ENCODE measurements around the gene CR2.
"Not testable (repeated sequence)": the region's sequence is repeated elsewhere in the genome, so short reads cannot be mapped to it uniquely, and the experiment has no call there.

Gene CR2

DNA sequence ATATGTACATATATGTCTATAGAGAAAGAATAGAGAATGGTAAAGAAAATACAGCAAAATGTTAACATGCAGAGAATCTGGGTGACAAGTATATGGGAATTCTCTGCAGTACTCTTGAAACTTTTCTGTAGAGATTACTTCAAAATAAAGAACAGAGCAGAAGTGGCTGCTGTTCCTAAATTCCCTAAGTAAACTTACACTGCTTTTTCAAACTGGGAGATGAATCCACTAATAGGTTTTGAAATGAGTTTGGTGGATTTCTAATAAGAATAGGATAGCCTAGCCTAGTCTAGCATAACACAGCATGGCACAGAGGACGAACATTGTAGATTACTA is 450 bp upstream of the CR2 start:
- DNase-seq, result no peak

- DNase-seq, result no peak
Measured at GRCh38 chr1:207455183-207455754, 1.1 kb downstream of the CR2 start.

DNA sequence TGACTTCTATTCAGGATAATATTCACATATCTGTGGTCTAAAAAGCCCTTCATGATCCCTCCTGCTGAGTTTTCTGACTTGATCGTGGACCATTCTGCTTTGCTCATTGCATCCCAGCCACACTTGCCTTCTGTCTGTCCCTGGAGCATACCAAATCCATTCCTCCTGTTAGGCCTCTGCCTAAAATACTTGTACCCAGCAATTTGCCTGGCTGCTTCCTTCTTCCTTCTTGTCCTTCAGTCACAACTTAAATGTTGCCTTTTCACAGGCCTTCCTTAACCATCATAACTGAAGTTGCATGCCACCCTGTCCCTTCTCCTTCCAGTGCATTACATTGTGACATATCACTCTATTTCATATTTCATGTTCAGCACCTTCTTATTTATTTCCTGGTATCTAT is 4.3 kb downstream of the CR2 start:
- DNase-seq, result no peak

DNA sequence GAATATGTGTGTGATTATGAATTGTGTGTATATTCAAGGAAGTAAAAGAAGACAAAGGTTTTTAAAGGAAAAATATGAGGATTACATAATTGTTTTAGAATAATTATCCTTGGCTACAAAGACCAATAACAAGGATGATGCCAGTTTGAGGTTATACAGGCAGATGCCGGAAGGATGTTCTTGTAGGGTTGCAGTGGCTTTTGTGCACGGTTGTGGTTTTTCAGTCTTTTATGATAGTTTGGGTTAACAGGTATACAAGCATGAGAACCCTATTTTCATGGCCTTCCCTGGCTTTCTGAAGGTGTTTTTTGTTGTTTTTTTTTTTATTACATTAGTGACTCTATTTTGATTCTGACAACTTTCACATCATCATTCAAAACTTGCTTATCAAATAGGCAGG is 4.9 kb downstream of the CR2 start:
- no peak for DNase-seq

GRCh38 chr1:207461649-207462048 is 7.5 kb downstream of the CR2 start:
- DNase-seq, result no peak

DNA sequence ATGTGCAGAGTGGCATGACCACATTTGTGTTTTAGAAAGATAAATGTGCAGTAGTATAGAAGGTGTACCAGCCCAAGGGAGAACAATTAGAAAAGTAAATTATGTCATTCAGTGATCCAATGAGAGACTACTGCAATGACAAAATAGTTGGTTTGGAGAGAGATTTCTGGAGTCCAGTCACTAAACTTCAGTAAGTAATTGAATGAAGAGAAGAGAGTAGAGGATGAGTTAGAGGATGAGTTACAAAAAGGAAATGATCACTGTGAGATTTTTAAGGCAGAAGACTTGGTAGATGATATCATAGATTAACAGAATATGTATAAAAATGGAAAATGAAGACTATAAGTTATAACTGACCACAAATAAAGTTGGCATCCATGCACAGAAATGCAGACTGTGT is 8.4 kb downstream of the CR2 start:
- DNase-seq, result no peak

DNA sequence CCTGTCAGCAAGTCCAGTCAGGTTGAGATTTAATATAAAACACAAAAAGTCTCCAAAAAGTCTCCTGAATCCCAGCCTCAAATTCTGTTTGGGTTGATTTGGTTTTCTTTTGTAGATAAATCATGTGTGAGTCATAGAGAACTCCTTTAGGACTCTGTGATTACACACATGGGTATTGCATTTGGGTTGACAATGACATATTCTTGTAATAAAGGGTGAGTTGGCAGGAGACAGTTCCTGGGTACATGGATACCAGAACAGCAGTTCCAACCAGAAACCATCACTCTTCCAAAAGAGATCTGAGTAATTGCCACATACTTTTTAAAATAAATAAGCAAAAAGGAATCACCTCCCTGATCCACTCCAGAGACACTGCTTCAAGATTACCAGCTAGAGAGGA is 8.9 kb downstream of the CR2 start:
- no peak for DNase-seq

- no peak for DNase-seq
Measured at GRCh38 chr1:207463571-207463970, 9.4 kb downstream of the CR2 start.

DNA sequence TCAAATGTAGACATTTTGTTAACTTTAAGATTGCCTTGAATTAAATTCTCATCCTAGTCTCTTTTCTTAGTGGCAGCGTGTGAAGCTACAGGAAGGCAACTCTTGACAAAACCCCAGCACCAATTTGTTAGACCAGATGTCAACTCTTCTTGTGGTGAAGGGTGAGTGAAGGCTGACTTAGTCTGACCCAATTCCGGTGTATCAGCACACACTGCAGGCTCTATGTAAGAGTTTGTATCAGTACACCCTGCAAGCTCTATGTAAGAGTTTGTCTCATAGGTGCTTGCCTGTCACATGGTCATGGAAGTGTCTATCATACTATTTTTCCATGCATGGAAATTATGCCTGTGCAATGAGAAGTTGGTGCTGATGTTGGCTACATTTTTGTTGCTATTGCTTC is 16.8 kb downstream of the CR2 start:
- no peak for DNase-seq

DNA sequence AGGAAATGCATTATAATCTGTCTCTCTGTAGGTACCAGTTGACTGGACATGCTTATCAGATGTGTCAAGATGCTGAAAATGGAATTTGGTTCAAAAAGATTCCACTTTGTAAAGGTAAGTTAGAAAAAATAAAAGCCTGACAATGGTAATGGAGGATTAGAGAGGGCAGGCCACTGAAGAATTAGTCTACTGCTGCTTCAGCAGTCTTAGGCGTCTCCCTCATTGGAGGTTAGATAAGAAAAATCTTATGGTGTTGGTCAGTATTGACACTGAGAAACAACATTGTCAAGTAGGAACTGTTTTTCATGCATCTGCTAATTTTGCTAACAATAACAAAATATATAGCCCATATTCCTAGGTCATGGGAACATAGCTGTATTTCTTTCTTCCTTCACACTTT is 20.1 kb downstream of the CR2 start:
- DNase-seq, result no peak

- DNase-seq, result no peak
Measured at GRCh38 chr1:207486198-207486597, 32.1 kb downstream of the CR2 start.

DNA sequence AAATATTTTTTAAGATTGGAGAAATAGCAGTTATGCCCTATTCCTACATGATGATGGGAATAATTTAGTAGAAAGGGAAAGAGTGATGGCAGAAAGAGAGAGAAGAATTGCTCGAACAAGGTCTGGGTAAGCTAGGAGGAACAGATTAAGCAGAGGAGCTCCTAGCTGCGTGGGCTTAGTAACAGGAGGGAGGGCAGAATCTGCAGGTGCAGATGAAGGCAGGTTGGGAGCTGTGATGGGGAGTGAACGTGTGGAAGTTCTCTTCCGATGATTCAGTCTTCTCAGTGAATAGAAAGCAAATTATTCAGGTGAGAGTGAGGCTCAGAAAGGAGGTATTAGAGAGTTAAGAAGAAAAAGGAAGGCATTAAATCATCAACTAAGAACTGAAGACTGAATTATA is 33.5 kb downstream of the CR2 start:
- DNase-seq, result no peak

- no peak for DNase-seq
Measured at GRCh38 chr1:207493212-207493611, 39.1 kb downstream of the CR2 start.

DNA sequence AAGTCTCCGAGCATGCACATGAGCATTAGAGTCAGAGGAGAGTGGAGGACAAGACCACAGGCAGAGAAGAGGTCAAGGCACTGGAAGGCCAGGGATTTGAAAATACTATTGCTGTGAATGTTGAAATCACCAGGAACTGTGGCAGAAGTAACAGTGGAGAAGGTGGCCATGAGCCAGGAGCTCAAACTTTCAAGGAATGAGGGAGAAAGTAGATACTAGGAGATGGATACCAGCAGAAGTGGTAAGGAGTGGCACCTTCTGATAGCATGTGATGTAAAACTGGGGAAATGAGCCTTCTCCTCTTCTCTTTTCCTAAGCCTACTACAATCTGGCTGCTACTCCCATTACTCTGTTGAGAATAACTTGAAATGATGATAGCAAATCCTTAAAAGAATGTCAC is 40.0 kb downstream of the CR2 start:
- DNase-seq, result no peak

GRCh38 chr1:207495281-207495680 is 41.2 kb downstream of the CR2 start:
- DNase-seq, result not testable (repeated sequence)

- peak; percentile 68 for DNase-seq
Measured at GRCh38 chr1:207495801-207496792, 42.0 kb downstream of the CR2 start, which contains the start of gene CR1. Gene CR1 (plus strand): TSS chr1:207496157. CDS start chr1:207496268, 111 bp downstream.

DNA sequence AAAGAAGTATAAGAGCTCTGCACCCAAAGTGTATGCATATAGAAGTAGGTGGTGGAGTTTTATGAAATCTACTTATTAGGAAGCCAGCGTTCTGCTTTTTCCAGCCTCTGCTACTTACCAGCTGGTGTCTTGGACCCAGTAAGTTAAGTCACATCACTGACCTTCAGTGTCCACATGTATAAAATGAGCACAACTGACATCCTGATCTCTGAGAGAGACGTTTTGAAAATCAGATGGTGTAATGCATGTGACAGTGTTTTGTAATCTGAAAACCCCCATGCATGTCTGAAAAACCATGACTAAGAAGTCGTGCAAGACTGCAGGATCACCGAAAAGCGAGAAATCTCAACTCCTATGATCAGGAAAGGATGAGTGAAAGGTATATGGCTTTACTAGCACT is 43.8 kb downstream of the CR2 start:
- no peak for DNase-seq

DNA sequence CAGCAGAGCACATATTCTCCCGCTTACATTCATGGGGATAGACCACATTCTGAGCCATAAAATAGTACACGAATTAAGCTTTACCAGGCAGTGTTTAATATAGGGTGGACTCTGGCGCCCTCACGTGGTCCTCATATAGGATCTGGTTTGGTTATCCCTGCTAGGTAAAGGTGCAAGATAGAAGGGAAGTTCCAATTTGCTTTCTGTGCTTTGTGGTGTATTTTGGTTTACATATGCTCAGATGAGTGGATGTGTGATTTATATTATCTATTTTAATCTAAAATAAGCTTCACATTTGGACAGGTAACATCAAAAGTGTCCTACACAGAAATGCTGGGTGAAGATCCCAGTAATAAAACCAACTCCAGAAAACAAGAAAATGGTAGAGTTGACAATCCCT is 45.4 kb downstream of the CR2 start:
- DNase-seq, result peak; percentile 65

GRCh38 chr1:207500306-207500705 is 46.2 kb downstream of the CR2 start:
- DNase-seq, result no peak

DNA sequence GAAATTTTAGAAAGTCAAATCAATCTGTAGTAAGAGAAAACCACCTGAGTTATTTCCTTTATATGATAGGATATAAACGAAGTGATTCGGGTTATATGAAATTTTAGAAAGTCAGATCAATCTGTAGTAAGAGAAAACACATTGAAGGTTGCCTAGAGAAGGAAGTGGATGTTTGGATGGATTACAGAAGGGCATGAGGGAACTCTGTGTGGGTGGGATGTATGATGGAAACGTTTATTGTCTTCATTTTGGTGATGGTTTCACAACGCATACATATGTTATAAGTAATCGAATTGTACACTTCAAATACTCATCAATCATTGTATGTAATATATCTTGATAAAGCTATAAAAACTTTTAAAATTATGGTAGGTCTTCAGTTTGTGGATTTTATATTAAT is 46.9 kb downstream of the CR2 start:
- no peak for DNase-seq

GRCh38 chr1:207502726-207503125 is 48.6 kb downstream of the CR2 start:
- no peak for DNase-seq

DNA sequence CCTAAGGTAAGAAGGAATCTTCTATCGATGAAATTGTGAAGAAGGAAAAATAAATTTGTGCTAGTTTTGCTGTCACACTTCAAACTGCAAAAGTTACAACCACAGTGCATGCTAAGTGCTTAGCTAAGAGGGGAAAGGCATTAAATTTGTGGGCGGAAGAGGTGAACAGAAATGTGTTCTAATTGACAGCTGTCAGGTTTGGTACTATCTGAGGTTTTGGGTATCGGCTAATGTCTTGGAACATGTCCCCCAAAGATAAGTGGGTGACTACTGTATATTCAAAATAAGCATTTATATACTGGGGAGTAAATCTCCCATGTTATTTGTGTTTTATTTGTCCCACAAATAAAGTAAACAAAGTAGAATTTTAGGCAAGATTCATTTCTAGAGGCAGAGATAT is 49.8 kb downstream of the CR2 start:
- no peak for DNase-seq

- DNase-seq, result no peak
Measured at GRCh38 chr1:207504438-207504837, 50.3 kb downstream of the CR2 start.

- no peak for DNase-seq
Measured at GRCh38 chr1:207510444-207510843, 56.3 kb downstream of the CR2 start.

- no peak for DNase-seq
Measured at GRCh38 chr1:207514890-207515289, 60.8 kb downstream of the CR2 start.

Measured in activated CD8-positive, alpha-beta memory T cell treated with anti-CD3 and anti-CD28 coated beads, Interleukin-2, amount 50 U/mL, for 48 hours (primary cell).